GM18907 (cell line): Measurements from ENCODE around the gene RECK.

Source experiments
- ATAC-seq: cut with Tn5 transposase; IDR thresholded peaks from one replicate; pipeline ENCODE4 v1.9.1; 2021; ENCODE audit warnings: mild to moderate bottlenecking, moderate library complexity; ENCODE audit not compliant: unreplicated experiment

The RECK gene

GRCh38 chr9:36023260-36024048, 13.3 kb upstream of the RECK start:
- ATAC-seq: no peak

GRCh38 chr9:36025746-36026145, 11.0 kb upstream of the RECK start:
- ATAC-seq: no peak

- ATAC-seq: no peak
Measured at GRCh38 chr9:36029202-36029601, 7.5 kb upstream of the RECK start.

- ATAC-seq: no peak
Measured at GRCh38 chr9:36029765-36030528, 6.8 kb upstream of the RECK start.

GRCh38 chr9:36030871-36031270, 5.8 kb upstream of the RECK start:
- no peak for ATAC-seq

- ATAC-seq: no peak
Measured at GRCh38 chr9:36031774-36032555, 4.7 kb upstream of the RECK start.

- ATAC-seq: no peak
Measured at GRCh38 chr9:36033788-36034187, 2.9 kb upstream of the RECK start.

GRCh38 chr9:36034234-36034633, 2.5 kb upstream of the RECK start:
- ATAC-seq: no peak

GRCh38 chr9:36035006-36035405, 1.7 kb upstream of the RECK start:
- ATAC-seq: no peak

GRCh38 chr9:36036253-36036779, 397 bp upstream of the RECK start:
- no peak for ATAC-seq

GRCh38 chr9:36037549-36038122, 923 bp downstream of the RECK start:
- ATAC-seq: no peak

GRCh38 chr9:36039121-36039520, 2.4 kb downstream of the RECK start:
- ATAC-seq: no peak

- no peak for ATAC-seq
Measured at GRCh38 chr9:36039696-36040095, 3.0 kb downstream of the RECK start.

- no peak for ATAC-seq
Measured at GRCh38 chr9:36040271-36040925, 3.7 kb downstream of the RECK start.

- no peak for ATAC-seq
Measured at GRCh38 chr9:36041506-36041905, 4.8 kb downstream of the RECK start.

GRCh38 chr9:36045610-36046009, 8.9 kb downstream of the RECK start:
- ATAC-seq: no peak

- no peak for ATAC-seq
Measured at GRCh38 chr9:36046923-36047322, 10.2 kb downstream of the RECK start.

- ATAC-seq: no peak
Measured at GRCh38 chr9:36049408-36049807, 12.7 kb downstream of the RECK start.

- no peak for ATAC-seq
Measured at GRCh38 chr9:36050476-36050875, 13.8 kb downstream of the RECK start.

- peak; percentile 73 for ATAC-seq
Measured at GRCh38 chr9:36051317-36051716, 14.6 kb downstream of the RECK start.
